Measurements from ENCODE around the gene RAB3IL1. TPM values are rescaled to one million over a fixed set of nuclear protein-coding genes. Genes with fewer than 3 reads are reported as not detected.
A peak's percentile ranks its signal among the peaks of the same experiment; 100 is the strongest.

The RAB3IL1 gene
- polyA plus RNA-seq, 3 donors: 0.13 TPM; not detected in 2

- no peaks in the 10 kb centered on the region for H4K20me1 ChIP-seq (ENCODE audit: insufficient read depth, low read length)
- no peaks in the 10 kb centered on the region for H3K9me3 ChIP-seq (replicated peaks in 1 of 2; ENCODE audit: control insufficient read depth in 1 of 2, insufficient read depth in 1 of 2, low read length in 2 of 2)
- no peaks in the 10 kb centered on the region for H3K36me3 Mint-ChIP-seq
- H3K27me3 Mint-ChIP-seq (ENCODE audit: low read depth in 3 of 3): peaks cover 2 to 11% (median 10%) of the 10 kb centered on the region in 3 donors
- no peak overlapping the region for H3K27ac ChIP-seq (ENCODE audit: low read depth in 1 of 2, low read length in 2 of 2)
- H3K79me2 ChIP-seq (ENCODE audit: insufficient read depth, low read length): no peaks in the 10 kb centered on the region
- H3K4me3 Mint-ChIP-seq: no peak overlapping the region
- peaks cover 14% of the 10 kb centered on the region for H3K4me1 Mint-ChIP-seq
- no peak overlapping the region for H2AFZ ChIP-seq (ENCODE audit: insufficient read depth, low read depth, low read length, poor library complexity, severe bottlenecking)
- H3K9me3 Mint-ChIP-seq: peaks cover 0 to 7% (median 1%) of the 10 kb centered on the region in 7 donors
- H3K36me3 ChIP-seq (replicated peaks in 1 of 2; ENCODE audit: control insufficient read depth in 1 of 2, insufficient read depth in 2 of 2, low read length in 2 of 2): no peaks in the 10 kb centered on the region
- 97% methylated on average over 16 of the region's 17 CpGs for WGBS (ENCODE audit: insufficient coverage)
- no peak overlapping the region for H3K4me3 ChIP-seq (replicated peaks in 1 of 3; ENCODE audit: low read depth in 2 of 3, low read length in 3 of 3)
- intact Hi-C loops (cut with micrococcal nuclease): no loop called here
- peaks cover 0 to 10% of the 10 kb centered on the region in 2 donors for H3K27me3 ChIP-seq (ENCODE audit: control insufficient read depth in 2 of 2, insufficient read depth in 2 of 2, low read length in 2 of 2)
- peaks cover 0 to 19% of the 10 kb centered on the region in 2 donors for H3K4me1 ChIP-seq (ENCODE audit: control insufficient read depth in 1 of 2, insufficient read depth in 2 of 2, low read length in 2 of 2)
- TF ChIP-seq, protein P1, sequence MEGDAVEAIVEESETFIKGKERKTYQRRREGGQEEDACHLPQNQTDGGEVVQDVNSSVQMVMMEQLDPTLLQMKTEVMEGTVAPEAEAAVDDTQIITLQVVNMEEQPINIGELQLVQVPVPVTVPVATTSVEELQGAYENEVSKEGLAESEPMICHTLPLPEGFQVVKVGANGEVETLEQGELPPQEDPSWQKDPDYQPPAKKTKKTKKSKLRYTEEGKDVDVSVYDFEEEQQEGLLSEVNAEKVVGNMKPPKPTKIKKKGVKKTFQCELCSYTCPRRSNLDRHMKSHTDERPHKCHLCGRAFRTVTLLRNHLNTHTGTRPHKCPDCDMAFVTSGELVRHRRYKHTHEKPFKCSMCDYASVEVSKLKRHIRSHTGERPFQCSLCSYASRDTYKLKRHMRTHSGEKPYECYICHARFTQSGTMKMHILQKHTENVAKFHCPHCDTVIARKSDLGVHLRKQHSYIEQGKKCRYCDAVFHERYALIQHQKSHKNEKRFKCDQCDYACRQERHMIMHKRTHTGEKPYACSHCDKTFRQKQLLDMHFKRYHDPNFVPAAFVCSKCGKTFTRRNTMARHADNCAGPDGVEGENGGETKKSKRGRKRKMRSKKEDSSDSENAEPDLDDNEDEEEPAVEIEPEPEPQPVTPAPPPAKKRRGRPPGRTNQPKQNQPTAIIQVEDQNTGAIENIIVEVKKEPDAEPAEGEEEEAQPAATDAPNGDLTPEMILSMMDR (IDR thresholded peaks at IDR 0.05): no peak
- H3K4me2 ChIP-seq (replicated peaks; ENCODE audit: extremely low read depth, low read length, poor library complexity, severe bottlenecking): no peak overlapping the region
- H3K9ac ChIP-seq (ENCODE audit: insufficient read depth, low read length, poor library complexity, severe bottlenecking): no peak overlapping the region
- DNase-seq: no peak
- H3K27ac Mint-ChIP-seq: no peak overlapping the region
Observed at GRCh38 chr11:61900251-61900650, 17.1 kb downstream of the RAB3IL1 start.

- Histone ChIP-seq H3K4me1 (ENCODE audit: control insufficient read depth in 1 of 2, insufficient read depth in 2 of 2, low read length in 2 of 2) (peaks cover 0 to 21% of the 10 kb centered on the region in 2 donors), H3K27me3 (ENCODE audit: control insufficient read depth in 2 of 2, insufficient read depth in 2 of 2, low read length in 2 of 2) (peaks cover 0 to 6% of the 10 kb centered on the region in 2 donors), H3K4me2 (replicated peaks; ENCODE audit: extremely low read depth, low read length, poor library complexity, severe bottlenecking) (no peak overlapping the region), H3K79me2 (ENCODE audit: insufficient read depth, low read length) (no peaks in the 10 kb centered on the region), H3K9ac (ENCODE audit: insufficient read depth, low read length, poor library complexity, severe bottlenecking) (no peak overlapping the region), H3K4me3 (replicated peaks in 1 of 3; ENCODE audit: low read depth in 2 of 3, low read length in 3 of 3) (no peak overlapping the region), H2AFZ (ENCODE audit: insufficient read depth, low read depth, low read length, poor library complexity, severe bottlenecking) (no peak overlapping the region), H3K27ac (ENCODE audit: low read depth in 1 of 2, low read length in 2 of 2) (no peak overlapping the region), H4K20me1 (ENCODE audit: insufficient read depth, low read length) (no peaks in the 10 kb centered on the region), H3K9me3 (replicated peaks in 1 of 2; ENCODE audit: control insufficient read depth in 1 of 2, insufficient read depth in 1 of 2, low read length in 2 of 2) (no peaks in the 10 kb centered on the region), H3K36me3 (replicated peaks in 1 of 2; ENCODE audit: control insufficient read depth in 1 of 2, insufficient read depth in 2 of 2, low read length in 2 of 2) (no peaks in the 10 kb centered on the region)
- DNase-seq: peak; percentile 85 to 90 (median 89)
- 58% methylated on average over 21 of the region's 27 CpGs for WGBS (ENCODE audit: insufficient coverage)
- H3K4me1 Mint-ChIP-seq: peaks cover 20% of the 10 kb centered on the region
- TF ChIP-seq, protein P1 (IDR thresholded peaks at IDR 0.05): peak; percentile 99
- peaks cover 2 to 6% (median 6%) of the 10 kb centered on the region in 3 donors for H3K27me3 Mint-ChIP-seq (ENCODE audit: low read depth in 3 of 3)
- intact Hi-C loops (cut with micrococcal nuclease): loop anchor here in 1 of 2 donors (1.0 to 2.0 kb wide), 3 partner anchors 48 to 210 kb away; no protein-coding TSS in a partner anchor
- no peak overlapping the region for H3K4me3 Mint-ChIP-seq
- H3K36me3 Mint-ChIP-seq: no peaks in the 10 kb centered on the region
- H3K9me3 Mint-ChIP-seq: peaks cover 0 to 7% (median 1%) of the 10 kb centered on the region in 7 donors
- peak overlapping the region in 4 of 7 donors; percentile 7 to 71 (median 26) for H3K27ac Mint-ChIP-seq
Observed at GRCh38 chr11:61899146-61899841, 18.1 kb downstream of the RAB3IL1 start.
